ENCODE measurements around the gene ID2. TPM values are rescaled to one million over a fixed set of nuclear protein-coding genes. Genes with fewer than 3 reads are reported as not detected.

The ID2 gene
- total and polyA plus RNA-seq, 8 donors, result 40.6 to 255 (median 117) TPM

GRCh38 chr2:8645176-8645831 lies 36.6 kb upstream of the ID2 start:
- H3K4me1 ChIP-seq, result peaks cover 0 to 18% (median 7%) of the 10 kb centered on the region in 4 donors
- H3K27ac ChIP-seq, result no peak overlapping the region
- H3K9me3 ChIP-seq, result peaks cover 0 to 9% (median 4%) of the 10 kb centered on the region in 4 donors
- H3K4me3 ChIP-seq, result no peak overlapping the region
- intact Hi-C loops (cut with DNase I; ENCODE audit: low total_unique reads), result no loop called here
- no peaks in the 10 kb centered on the region for H3K27me3 ChIP-seq
- TF ChIP-seq EP300 (IDR thresholded peaks at IDR 0.05) (no peak), CTCF (IDR thresholded peaks at IDR 0.05) (no peak), POLR2A (IDR thresholded peaks at IDR 0.05) (no peak), POLR2AphosphoS5 (IDR thresholded peaks at IDR 0.05) (no peak)
- 90 to 96% (median 92%) methylated on average over 35 to 51 of the region's 51 CpGs for WGBS, 5 donors
- no peaks in the 10 kb centered on the region for H3K36me3 ChIP-seq
- no peak for DNase-seq

GRCh38 chr2:8646731-8647461 lies 35.0 kb upstream of the ID2 start:
- TF ChIP-seq POLR2A (IDR thresholded peaks at IDR 0.05) (no peak), CTCF (IDR thresholded peaks at IDR 0.05) (no peak), POLR2AphosphoS5 (IDR thresholded peaks at IDR 0.05) (no peak), EP300 (IDR thresholded peaks at IDR 0.05) (no peak)
- Histone ChIP-seq H3K9me3 (peaks cover 0 to 9% (median 4%) of the 10 kb centered on the region in 4 donors), H3K27ac (no peak overlapping the region), H3K36me3 (no peaks in the 10 kb centered on the region), H3K4me3 (no peak overlapping the region), H3K4me1 (peaks cover 0 to 18% (median 7%) of the 10 kb centered on the region in 4 donors), H3K27me3 (no peaks in the 10 kb centered on the region)
- WGBS, 5 donors, result 90 to 96% (median 95%) methylated on average over 5 to 11 of the region's 11 CpGs
- DNase-seq, result no peak
- intact Hi-C loops (cut with DNase I; ENCODE audit: low total_unique reads), result no loop called here

- TF ChIP-seq POLR2AphosphoS5 (IDR thresholded peaks at IDR 0.05), result no peak
- TF ChIP-seq EP300 (IDR thresholded peaks at IDR 0.05), result no peak
- TF ChIP-seq POLR2A (IDR thresholded peaks at IDR 0.05), result no peak
- no peak for TF ChIP-seq CTCF (IDR thresholded peaks at IDR 0.05)
- intact Hi-C loops (cut with DNase I; ENCODE audit: low total_unique reads), result no loop called here
- WGBS, 5 donors, result 88 to 100% (median 93%) methylated on average over 1 of the region's 1 CpG; no CpG with 5 or more reads in 1 of the 5 donors
- Histone ChIP-seq H3K4me3 (no peak overlapping the region), H3K27me3 (no peaks in the 10 kb centered on the region), H3K9me3 (peaks cover 0 to 9% (median 4%) of the 10 kb centered on the region in 4 donors), H3K4me1 (peaks cover 0 to 18% (median 7%) of the 10 kb centered on the region in 4 donors), H3K27ac (no peak overlapping the region), H3K36me3 (no peaks in the 10 kb centered on the region)
- no peak for DNase-seq
These were observed 34.4 kb upstream of the ID2 start for GRCh38 chr2:8647462-8647857.

GRCh38 chr2:8648441-8649213 lies 33.2 kb upstream of the ID2 start:
- WGBS, 5 donors, result 93 to 98% (median 97%) methylated on average over 10 to 11 of the region's 11 CpGs
- Histone ChIP-seq H3K9me3 (peaks cover 0 to 9% (median 4%) of the 10 kb centered on the region in 4 donors), H3K36me3 (no peaks in the 10 kb centered on the region), H3K27ac (no peak overlapping the region), H3K4me3 (no peak overlapping the region), H3K4me1 (peaks cover 0 to 8% (median under 1%) of the 10 kb centered on the region in 4 donors), H3K27me3 (no peaks in the 10 kb centered on the region)
- no peak for DNase-seq
- TF ChIP-seq EP300 (IDR thresholded peaks at IDR 0.05) (no peak), POLR2A (IDR thresholded peaks at IDR 0.05) (no peak), CTCF (IDR thresholded peaks at IDR 0.05) (no peak), POLR2AphosphoS5 (IDR thresholded peaks at IDR 0.05) (no peak)
- intact Hi-C loops (cut with DNase I; ENCODE audit: low total_unique reads), result no loop called here
